Nucleus accumbens (tissue), 56 donors: ENCODE results near the gene CCDC85B.

ENCODE experiments used
- DNase-seq, 56 donors: peaks; one replicate each; lab custom pipeline; 2025; lab: John Stamatoyannopoulos, UW

The CCDC85B gene

DNA sequence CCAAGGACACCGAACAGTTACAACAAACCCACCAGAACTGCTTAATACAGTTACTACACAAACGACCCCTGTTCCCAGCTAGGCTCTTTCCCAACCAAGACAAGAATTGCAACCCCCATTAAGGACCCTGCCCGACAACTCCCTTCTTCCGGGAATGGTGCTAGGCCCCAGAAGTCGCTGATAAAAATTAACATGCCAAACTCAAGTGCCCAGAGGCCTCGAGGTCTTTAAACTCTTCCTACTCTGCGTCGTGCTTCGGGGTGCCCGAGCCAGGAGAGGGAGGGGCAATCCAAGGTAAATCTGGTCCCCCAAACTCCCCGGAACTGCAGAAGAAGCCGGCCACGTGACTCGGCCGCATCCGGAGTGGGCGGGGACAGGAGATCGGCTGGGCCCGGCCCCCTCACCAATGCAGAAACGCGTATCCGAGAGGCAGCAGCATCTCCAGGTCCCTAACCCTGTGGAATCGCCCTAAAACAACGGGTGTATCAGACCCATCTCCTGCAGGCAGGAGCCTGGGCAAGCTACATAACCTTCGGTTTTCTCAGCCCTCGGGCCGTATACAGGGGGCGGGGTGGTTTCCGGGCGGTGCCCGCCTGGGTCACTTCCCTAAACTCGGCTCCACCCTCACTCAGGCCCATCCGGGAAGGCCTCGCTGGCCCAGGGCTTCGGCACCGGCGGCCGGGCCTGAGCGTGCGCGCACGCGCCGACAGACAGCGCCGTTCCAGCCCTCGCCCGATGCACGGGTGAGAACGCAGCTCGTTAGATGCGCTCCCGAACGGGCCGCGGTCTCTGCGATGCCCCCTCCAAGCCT is 33.6 kb upstream of the CCDC85B start:
- peak in 52 of 56 donors; percentile 26 to 87 (median 72) for DNase-seq

DNA sequence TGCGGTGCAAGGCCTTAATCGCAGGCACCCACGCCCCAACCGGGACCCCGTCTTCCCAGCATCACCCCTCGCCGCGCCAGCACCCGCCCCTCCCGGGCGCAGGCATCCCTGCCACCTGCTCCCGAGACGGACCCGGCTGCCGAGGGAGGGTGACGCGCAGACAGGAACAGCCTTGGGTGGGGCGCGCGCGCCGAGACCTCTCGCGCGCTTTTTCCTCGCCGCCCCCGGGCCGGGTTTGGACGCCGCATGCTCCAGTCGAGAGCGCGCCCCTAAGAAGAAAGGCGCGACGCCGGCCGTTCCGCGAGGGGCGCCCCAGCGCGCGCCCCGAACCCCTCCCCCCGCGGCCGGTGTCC is 33.0 kb upstream of the CCDC85B start:
- DNase-seq: peak in 42 of 56 donors; percentile 43 to 87 (median 68)

DNA sequence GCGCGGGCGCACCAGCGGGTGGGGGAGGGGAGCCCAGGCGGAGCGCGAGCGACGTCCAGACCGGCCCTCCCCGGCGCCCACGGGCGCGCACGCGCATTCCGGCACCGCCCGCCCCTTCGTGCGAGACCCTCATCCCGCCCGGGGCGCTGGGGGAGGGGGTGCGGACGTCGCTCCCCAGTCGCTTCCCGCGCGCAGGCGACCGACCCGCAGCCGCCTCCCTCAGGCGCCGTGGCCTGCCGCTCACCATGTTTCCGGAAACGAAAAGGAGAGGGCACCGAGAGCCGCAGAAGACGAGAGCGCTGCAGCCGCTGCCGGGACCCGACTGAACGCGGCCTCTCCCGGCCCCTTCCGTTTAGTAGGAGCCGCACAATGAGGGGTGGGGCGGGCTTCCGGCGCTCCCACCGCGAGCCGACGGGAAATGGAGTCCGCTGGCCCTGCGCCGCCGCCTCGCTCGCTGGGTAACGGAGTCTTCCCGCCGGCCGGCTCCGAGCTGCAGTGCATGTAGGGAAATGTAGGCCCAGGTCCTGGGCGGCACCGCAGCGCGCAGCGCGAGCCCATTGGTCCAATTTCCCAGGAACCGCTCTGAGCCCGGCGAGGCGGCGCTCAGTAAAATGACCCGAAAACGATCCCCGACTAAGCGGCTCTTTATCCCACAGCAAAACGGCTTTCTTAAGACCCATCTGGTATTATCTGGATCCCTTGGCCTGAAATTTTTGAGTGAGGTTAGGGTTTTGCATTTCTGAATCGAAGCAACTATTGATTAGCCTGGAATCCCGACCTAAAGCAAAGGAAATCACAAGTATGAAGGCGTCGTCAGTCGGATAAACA is 32.4 kb upstream of the CCDC85B start, which contains the start of gene CFL1:
TSS of gene CFL1 (minus strand) at position 328 of the 828 bp plus-strand sequence. CDS start at position 247, 81 bp downstream.
- peak; percentile 67 to 99 (median 96) for DNase-seq

DNA sequence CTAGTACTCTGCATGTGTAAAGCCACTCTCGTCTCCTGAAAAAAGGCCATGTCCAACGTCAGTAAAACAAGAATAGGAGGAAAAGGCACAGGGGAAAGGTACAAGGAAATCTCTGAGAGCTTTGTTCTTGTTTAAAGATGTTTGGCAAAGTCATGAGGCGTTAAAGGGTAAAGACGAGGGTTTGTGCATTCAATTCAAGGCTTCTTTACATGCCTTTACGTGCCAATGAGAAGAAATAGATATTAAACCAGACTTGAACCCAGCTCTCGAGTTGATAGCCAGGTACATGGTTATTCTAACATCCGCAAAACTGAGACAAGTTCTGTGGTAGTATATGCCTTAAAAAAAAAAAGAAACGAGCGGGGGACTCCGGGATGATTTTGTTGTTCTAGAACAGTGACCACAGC is 31.8 kb upstream of the CCDC85B start:
- DNase-seq: no peak

DNA sequence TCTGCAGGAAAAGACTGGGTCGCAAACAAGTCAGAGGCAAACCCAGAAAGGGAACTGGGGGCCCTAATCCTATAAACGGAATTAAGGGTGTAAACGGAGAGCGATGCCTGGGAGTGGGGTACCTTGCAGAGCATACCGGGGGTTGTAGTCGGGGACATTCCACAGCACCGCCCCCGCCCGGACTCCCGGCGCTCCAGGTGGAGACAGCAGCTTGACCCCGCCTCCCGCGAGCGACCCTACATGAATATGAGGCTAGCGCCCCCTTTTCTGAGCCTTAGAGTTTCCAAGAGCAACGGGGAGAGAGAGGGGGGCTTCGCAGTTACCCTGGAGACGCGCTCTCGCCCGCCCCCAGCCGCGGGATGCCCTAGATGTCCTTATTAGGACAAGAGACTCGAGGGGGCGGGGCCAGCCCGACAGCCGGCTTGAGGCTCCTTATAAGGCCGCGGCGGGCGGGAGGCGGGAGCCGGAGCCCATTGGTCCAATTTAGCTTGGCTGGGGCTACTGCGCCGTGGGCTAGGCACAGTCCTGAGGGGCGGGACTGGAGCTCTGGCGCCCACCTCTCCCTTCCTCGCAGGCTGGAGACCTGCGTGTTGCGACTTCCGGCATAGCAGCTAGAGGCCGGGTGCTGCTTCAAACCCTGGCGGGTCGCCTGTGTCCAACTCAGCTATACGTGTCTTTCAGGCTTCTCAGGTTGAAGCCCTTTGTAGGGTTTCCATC is 31.2 kb upstream of the CCDC85B start:
- DNase-seq: peak; percentile 61 to 99 (median 92)

DNA sequence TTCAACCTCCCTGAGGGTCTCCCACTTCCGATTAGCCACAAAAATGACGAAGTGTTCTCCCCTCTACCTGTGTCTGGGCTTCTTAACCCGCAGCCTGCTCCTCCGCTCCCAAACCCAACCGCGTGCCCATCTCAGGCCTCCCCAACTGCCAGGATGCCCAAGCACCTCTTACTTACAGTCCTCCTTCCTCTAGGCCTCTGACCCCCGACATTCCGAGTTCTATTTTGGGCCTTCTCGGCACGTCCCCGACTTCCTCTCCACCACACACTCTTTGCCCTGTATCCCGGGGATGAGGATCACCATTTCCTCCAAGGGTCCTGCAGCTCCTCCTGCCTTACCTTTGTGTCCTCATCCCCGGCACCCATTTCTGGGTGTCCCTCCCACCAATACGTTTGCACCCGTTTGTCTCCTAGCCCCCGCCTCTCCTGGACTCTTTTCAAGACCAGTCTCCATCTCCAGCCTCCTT is 30.6 kb upstream of the CCDC85B start:
- DNase-seq: peak in 15 of 56 donors; percentile 55 to 85 (median 75)

DNA sequence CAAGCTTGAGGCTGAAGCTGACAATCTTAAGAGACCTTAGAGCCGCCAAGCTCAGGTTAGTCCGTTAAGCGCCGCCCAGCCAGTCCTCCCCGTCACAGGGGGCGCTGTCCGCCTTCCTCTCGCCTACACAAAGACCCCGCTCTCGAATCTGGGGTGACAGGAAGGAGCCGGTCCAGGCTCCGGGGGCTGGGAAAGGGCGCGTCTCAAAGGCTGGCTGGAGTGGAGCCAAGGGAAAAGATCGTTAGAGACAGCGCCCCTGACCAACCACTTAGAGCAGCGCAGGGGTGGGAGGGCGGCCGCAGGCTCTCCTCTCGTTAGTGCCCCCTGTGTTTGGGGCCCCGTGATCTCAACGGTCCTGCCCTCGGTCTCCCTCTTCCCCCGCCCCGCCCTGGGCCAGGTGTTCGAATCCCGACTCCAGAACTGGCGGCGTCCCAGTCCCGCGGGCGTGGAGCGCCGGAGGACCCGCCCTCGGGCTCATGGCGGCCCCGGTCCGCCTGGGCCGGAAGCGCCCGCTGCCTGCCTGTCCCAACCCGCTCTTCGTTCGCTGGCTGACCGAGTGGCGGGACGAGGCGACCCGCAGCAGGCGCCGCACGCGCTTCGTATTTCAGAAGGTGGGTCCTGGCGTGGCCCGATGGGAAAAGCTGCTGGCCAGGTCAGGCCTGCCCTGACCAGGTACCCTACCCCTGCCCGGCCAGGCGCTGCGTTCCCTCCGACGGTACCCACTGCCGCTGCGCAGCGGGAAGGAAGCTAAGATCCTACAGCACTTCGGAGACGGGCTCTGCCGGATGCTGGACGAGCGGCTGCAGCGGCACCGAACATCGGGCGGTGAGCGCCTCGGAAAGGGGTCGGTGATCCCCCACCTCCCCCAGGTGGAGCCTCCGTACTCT is 30.0 kb upstream of the CCDC85B start, which contains the start of gene MUS81:
TSS of gene MUS81 (plus strand) at position 156 of the 887 bp plus-strand sequence. CDS start at position 477, 321 bp downstream.
- peak; percentile 53 to 95 (median 87) for DNase-seq

DNA sequence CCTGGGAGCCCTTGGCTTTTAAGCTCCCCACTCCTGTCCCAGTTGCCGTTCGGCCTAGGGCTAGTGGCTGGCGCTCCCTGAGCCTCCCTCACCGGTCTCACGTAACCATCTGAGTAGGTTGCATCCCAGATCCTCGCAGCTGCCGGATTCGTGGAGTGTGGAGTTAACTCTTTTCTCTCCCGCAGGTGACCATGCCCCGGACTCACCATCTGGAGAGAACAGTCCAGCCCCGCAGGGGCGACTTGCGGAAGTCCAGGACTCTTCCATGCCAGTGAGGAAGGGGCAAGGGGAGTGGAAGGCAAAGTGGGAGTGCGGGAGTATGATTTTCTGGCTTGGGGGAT is 29.3 kb upstream of the CCDC85B start:
- DNase-seq: no peak

DNA sequence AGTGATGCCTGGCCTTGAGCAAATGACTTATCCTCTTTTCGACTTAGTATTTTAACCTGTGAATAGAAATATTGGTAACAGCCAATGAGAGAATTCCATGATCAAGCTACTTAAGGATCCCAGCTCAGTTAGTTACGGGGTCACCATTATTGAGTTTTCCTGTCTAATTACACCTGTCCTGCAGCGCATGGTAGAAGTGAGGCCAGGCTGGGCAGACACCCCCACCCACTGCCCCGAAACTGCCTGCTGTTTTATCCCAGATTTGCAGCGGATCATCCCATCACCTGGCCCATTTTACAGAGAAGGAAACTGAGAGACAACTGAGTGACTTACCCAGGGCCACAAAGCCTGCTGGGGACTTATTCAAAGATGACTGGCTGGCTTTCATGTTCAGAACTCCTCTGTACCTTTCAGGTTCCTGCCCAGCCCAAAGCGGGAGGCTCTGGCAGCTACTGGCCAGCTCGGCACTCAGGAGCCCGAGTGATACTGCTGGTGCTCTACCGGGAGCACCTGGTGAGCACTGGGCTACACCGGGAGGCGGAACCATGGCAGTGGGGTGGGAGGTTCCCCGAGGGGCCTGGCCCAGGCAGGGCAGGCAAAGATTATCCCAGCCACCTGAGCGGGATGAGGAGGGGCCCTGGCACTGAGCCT is 28.8 kb upstream of the CCDC85B start:
- no peak for DNase-seq

DNA sequence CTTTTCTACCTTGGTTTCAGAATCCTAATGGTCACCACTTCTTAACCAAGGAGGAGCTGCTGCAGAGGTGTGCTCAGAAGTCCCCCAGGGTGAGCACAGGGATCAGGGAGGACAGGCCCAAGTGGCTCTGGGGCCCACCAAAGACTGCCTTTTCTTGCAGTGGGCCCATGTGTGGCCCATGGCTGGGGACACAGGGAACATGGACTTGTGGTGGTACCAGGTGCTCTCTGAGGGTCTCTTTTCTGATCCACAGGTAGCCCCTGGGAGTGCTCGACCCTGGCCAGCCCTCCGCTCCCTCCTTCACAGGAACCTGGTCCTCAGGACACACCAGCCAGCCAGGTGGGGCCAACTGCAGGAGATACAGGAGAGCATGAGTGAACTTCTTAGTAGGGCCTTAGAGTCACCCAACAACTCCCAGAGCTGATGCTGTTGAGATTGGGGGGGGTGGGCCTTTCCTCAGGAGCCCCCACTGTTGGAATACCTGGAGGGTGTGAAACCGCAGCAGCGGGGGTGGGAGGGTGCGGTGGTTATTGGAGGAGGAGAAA is 28.2 kb upstream of the CCDC85B start:
- DNase-seq: no peak

DNA sequence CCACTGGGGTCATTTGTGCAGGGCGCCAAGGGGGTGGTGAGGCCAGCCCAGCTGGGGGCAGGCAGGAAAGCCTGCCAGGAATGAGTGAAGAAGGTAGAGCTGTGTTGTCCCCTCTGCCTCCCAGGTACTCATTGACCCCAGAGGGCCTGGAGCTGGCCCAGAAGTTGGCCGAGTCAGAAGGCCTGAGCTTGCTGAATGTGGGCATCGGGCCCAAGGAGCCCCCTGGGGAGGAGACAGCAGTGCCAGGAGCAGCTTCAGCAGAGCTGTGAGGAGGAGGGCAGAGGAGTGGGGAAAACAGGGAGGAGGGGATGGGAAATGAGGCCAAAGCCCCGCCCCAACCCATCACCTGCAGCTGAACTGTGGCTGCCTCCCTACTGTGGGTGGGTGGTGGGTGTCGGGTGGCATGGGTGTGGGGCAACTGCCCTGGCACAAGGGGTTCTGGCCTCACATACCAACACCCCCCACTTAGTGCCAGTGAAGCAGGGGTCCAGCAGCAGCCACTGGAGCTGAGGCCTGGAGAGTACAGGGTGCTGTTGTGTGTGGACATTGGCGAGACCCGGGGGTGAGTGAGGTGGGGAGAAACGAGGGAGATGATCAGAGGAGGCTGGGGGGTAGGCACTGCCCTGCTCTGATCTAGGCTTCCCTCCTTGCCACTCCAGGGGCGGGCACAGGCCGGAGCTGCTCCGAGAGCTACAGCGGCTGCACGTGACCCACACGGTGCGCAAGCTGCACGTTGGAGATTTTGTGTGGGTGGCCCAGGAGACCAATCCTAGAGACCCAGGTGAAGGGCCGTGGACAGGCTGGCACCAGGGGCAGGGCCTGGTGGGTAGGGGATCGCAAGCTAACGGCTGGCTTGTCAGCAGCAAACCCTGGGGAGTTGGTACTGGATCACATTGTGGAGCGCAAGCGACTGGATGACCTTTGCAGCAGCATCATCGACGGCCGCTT is 27.3 kb upstream of the CCDC85B start:
- DNase-seq: no peak

DNA sequence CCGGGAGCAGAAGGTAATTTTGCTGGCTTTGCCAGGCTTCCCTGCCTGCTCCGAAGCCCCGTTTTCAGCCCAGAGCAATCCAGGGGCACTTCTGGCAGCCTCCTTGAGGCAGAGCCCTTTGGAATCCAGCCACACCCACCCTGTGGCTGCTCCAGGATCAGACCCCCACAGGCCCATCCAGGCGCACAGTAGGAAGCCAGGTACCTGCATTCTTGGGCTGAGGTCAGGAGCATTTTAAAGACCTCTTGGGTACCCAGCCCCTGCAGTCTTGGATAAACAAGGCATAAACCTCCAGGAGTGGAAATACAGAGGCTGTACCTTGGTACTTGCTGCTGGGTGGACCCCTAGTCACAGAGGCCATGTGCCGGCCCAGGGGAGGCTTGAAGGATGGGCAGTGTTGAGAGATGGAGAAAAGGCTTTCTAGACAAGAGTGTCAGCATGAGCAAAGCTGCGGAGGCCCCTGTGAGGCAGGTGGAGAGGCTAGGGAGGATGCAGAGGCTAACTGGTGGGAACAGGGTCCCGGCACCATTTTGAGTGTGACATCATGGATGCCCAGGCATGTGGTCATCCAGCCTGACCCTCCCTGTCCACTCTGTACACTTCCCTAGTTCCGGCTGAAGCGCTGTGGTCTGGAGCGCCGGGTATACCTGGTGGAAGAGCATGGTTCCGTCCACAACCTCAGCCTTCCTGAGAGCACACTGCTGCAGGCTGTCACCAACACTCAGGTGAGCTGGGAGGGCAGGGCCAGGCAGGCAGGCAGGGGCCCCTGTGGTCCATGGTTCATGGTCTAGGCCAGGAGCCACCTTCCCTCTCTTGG is 26.4 kb upstream of the CCDC85B start:
- DNase-seq: no peak

DNA sequence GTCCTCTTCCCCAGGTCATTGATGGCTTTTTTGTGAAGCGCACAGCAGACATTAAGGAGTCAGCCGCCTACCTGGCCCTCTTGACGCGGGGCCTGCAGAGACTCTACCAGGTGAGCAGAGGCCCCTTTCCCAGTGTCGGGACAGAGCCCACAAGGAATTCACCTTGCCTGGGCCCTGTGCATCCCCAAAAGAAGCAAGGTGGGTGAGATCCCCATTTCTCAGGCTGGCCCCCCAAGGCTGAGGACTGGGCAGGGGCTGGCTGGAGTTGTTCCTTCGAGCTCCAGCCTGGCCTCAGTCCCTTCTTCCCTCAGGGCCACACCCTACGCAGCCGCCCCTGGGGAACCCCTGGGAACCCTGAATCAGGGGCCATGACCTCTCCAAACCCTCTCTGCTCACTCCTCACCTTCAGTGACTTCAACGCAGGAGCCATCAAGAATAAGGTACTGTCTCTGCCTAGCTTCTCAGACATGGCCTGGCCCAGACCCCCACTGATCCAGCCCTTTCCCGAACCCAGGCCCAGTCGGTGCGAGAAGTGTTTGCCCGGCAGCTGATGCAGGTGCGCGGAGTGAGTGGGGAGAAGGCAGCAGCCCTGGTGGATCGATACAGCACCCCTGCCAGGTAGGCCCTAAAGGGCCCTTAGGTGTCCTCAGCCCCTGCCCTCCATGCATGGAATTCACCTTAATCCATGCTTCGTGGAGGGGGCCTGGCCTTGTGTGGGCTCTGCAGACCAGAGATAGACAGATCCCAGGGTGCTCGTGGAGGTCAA is 25.6 kb upstream of the CCDC85B start:
- DNase-seq: no peak

DNA sequence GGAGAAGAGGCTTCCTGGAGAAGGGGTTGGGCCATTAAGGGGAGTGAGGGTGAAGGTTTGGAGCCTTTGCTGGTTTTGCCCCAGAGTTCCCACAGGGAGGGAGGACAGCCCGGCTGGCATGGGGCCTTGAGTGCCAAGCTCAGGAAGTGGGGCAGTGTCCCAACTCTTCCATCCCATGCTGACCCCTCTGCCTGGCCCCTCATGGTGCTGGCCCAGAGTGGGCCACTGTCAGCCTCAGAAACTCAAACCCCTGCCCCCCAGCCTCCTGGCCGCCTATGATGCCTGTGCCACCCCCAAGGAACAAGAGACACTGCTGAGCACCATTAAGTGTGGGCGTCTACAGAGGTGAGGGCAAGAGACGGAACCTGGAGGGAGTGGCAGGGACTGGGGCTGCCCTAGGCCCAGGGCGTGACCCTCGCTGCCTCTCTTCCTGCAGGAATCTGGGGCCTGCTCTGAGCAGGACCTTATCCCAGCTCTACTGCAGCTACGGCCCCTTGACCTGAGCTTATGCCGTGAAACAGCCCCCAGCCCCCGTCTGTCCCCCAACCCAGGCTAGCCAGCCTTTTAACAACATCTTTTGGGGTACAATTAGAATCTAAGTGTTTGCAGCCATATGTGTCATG is 24.8 kb upstream of the CCDC85B start:
- no peak for DNase-seq

DNA sequence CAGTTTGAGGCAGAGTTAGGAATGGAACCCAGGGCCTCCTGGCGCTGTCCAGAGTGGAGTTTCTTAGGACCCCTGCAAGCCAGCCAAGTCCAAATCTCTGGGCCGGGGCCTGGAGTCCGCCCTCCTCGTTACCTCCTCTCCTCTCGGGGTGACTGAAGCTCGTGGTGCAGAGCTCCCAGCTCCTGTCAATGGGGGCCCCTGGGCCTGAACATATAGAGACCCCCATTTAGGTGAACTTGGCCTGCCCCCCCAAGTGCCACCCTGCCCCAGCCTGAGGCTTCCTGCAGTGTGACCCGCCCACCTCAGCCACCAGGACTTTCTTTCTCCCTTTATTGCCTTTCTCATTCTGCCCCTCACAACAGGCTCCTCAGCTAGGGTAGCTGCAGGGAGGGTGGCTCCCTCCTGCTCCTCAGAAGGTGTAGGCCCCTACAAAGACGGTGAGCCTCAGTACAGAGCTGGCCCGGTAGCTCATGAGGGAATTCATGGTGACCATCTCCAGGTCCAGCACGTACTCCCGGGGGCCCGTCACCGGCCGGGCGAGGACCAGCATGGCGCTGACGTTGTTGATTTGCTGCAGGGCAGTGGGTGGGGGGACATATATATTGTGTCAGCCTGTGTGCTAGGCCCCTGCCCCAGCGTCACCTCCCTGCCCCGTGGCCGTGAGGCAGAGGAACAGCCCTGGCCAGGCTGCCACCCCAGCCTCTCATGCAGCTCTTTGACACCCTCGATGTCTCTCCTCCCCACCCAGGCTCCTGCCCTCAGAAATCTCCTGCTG is 23.8 kb upstream of the CCDC85B start:
- no peak for DNase-seq
